ENCODE results near the gene CMYA5.
"Not testable (repeated sequence)": the region's sequence is repeated elsewhere in the genome, so short reads cannot be mapped to it uniquely, and the experiment has no call there.

Gene CMYA5

GRCh38 chr5:79704553-79704952 is 14.9 kb downstream of the CMYA5 start:
- DNase-seq: no peak

DNA sequence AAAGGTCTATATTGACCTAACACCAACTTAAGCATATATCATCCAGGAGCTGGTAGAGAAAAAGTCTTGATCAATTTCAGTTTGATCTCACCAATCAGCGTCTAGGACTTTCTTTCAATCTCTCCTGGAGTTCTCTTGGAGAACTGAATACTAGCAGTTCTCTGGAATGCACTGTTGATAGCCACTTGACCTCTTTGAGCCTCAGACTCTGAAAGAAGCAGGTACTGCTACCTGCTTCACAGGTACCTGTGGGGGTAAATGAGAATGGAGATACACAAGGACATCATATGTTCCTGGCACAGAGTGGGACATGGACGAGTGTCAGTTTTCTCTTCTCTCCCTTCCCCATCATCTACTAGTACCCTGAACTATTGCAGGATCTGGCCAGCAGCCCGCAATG is 16.0 kb downstream of the CMYA5 start:
- DNase-seq: no peak

- not testable (repeated sequence) for DNase-seq
These were observed 16.7 kb downstream of the CMYA5 start for GRCh38 chr5:79706317-79706716.

- no peak for DNase-seq
These were observed 17.9 kb downstream of the CMYA5 start for GRCh38 chr5:79707535-79707934.

DNA sequence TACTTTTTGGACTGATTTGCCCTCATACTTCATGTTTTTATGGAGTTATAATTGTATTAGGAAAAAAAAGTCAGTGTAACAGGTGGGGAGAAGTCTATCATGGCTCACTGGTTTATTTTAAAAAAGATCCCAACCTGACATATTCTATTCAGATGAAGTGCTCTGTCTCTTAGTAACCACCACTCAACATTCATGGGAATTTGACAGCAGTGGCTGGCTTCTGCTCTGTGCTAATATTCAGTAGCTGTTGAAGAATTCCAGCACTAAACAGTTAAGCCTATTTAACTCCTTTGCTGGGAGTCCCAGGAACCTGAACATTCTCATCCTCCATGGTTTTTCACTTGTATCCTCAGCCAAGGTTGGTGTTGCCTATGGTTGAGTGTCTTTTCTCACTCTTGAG is 23.1 kb downstream of the CMYA5 start:
- DNase-seq: no peak

DNA sequence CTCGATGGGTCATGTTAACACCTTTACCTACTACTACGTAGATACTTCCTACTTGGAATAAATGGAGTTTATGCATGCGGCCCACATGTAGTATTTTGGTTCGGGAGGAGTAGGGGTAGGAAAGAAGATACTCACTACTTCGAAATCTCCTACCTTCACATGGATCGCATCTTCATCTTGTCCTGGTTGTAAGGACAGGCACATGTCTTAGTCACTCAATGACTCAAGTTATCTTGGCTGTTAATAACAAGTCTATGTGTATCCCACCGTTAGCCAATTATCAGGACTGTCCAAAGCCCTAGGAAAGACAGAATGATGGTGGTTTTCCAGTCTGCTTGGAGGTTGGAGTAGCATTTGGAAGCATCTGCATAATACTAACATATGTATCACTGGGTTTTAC is 24.1 kb downstream of the CMYA5 start:
- DNase-seq: no peak

DNA sequence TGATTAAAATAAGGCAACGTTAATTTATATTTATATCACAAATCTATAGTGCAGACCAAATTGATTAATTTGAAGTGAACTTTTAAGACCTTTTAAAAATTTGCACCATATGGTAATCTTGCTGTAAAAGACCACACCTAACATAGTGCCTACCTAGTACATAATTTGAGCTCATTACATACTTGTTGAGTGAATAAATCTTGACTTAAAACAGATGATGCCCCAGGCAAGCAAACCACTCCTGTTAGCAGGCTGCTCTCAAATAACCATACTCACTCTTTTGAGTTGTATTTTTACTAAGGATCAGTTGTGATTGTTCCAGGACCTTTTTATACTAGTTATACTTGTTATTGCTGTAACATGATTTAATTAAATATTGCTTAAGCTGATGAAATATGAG is 27.2 kb downstream of the CMYA5 start:
- no peak for DNase-seq

GRCh38 chr5:79720096-79720495 is 30.5 kb downstream of the CMYA5 start:
- no peak for DNase-seq

DNA sequence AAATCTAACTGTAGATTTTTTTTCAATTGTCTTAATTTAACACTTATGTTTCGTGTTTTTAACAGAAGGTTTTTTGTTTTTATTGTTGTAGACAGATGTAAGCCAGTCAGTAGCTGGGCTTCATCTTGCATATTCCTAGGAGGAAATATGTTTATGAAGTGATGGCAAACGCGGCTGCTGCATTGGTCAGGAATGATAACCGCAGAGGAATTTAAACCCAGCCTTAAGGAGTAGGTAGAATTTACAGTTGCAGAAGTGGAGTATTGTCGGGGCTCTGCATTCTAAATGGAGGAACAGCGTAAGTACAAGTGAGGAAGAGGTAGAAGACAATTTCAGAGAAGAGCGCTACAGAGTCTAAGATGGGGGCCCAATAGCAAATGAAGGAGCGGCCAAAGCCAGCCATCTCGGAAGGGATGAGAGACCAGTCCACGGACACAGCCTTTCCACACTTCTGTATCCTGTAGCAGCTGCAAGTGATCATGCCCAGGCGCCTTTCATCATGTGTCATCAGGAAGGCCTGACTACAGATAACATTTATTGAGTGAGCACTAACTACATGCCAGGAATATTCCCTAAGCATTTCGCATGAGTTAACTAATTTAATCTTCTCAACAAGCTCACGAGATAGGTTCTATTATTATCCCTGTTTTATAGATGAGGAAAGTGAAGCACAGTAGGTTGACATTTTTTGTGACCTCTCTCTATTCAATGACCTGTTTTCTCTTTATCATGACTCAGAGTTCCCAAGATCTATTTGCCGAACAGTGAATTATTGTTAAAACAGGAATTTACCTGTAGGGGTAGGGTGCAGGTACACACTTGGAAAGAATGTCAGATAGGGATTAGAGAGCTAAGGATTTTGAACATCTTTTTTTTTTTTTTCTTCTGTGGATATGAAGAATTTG is 38.1 kb downstream of the CMYA5 start:
- DNase-seq: no peak

DNA sequence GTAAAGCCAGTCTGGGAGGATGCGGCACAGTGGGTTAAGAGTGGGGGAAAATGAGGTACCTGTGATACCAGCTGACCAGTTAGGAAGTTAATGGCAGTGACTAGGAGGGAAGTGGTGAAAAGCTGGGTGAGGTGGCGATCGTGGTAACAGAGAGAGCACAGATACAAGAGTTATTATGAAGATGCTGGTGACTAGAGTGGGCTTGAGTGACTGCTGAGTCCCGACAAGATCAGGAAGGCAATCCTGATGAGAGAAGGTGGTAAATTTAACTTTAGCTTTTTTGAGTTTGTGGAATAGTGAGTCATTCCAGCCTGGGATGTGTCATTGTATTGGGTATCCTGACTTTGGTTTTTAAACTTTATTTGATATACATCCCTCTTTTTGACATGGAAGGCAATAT is 38.8 kb downstream of the CMYA5 start:
- peak; percentile 2 for DNase-seq

GRCh38 chr5:79729679-79730078 is 40.0 kb downstream of the CMYA5 start:
- DNase-seq: no peak

GRCh38 chr5:79730564-79730963 is 40.9 kb downstream of the CMYA5 start:
- DNase-seq: no peak

DNA sequence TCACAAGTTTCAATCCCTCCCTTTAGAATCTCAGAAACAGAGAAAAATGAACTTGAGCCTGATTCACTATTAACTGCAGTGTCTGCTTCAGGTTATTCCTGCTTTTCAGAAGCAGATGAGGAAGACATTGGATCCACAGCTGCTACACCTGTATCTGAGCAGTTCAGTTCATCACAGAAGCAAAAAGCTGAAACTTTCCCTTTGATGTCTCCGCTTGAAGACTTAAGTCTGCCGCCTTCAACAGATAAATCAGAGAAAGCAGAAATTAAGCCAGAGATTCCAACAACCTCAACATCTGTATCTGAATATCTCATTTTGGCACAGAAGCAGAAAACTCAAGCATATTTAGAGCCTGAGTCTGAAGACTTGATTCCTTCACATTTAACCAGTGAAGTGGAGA is 42.1 kb downstream of the CMYA5 start:
- DNase-seq: no peak

DNA sequence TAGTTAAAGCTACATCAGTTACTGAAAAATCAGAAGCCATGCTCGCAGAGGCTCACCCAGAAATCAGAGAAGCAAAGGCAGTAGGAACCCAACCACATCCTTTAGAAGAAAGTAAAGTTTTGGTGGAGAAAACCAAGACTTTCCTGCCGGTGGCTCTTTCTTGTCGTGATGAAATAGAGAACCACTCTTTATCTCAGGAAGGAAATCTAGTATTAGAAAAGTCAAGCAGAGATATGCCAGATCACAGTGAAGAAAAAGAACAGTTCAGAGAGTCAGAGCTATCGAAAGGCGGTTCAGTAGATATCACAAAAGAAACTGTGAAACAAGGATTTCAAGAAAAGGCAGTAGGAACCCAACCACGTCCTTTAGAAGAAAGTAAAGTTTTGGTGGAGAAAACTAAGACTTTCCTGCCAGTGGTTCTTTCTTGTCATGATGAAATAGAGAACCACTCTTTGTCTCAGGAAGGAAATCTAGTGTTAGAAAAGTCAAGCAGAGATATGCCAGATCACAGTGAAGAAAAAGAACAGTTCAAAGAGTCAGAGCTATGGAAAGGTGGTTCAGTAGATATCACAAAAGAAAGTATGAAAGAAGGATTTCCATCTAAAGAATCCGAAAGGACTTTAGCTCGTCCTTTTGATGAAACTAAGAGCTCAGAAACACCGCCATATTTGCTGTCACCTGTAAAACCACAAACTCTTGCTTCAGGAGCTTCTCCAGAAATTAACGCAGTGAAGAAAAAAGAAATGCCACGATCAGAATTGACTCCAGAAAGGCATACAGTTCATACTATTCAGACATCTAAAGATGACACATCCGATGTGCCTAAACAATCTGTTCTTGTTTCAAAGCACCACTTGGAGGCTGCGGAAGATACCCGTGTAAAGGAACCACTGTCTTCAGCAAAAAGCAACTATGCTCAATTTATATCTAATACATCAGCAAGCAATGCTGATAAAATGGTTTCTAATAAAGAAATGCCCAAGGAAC is 47.2 kb downstream of the CMYA5 start:
- DNase-seq: peak; percentile 18

DNA sequence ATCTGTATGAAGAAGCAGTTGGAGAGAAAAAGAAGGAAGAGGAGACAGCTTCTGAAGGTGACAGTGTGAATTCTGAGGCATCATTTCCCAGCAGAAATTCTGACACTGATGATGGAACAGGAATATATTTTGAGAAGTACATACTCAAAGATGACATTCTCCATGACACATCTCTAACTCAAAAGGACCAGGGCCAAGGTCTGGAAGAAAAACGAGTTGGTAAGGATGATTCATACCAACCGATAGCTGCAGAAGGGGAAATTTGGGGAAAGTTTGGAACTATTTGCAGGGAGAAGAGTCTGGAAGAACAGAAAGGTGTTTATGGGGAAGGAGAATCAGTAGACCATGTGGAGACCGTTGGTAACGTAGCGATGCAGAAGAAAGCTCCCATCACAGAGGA is 48.7 kb downstream of the CMYA5 start:
- DNase-seq: no peak

GRCh38 chr5:79742549-79743136 is 53.0 kb downstream of the CMYA5 start:
- no peak for DNase-seq

DNA sequence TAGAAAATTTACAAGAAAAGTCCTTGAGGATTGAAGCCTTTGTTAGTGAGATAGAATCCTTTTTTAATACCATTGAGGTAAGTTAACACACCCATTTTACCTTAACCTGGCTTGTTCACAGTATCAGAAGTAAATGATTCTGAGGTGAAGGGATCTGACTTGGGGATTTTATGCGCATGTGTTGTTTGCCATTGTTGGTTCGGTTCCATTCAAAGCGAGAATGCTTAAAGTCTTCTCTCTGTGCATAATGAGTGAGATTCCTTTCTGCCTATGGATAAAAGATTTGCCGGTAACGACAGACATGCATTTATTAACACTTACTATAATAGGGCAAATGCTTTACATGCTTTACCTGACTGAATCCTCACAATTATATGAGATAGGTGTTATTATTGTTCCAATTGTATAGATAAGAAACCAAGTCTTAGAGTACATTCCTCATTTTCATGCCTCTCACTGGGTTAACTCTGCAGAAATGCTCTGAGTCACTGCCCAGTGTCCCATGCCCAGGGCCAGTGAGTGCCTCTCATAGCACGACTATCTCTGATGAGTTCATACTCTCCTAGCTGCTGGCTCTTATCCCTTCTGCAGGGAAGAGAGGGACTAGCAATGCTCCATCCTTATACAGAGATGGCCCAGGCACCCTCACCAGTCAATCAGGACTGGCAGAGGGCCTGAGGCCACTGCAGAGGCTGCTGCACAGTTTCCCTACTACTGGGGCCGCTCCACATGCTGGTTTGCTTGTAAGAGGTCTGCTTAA is 54.4 kb downstream of the CMYA5 start:
- DNase-seq: no peak

DNA sequence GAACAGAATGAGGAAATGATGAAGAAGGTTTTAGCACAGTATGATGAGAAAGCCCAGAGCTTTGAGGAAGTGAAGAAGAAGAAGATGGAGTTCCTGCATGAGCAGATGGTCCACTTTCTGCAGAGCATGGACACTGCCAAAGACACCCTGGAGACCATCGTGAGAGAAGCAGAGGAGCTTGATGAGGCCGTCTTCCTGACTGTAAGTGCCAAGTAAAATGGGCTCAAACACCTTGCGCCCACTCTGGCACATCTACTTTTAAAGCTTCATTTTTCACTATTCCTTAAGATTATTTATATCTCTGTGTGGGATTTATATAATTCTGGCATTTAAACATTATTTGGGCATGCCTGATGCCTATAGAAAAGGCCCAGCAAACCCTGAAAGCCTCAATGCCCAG is 55.6 kb downstream of the CMYA5 start:
- DNase-seq: no peak

DNA sequence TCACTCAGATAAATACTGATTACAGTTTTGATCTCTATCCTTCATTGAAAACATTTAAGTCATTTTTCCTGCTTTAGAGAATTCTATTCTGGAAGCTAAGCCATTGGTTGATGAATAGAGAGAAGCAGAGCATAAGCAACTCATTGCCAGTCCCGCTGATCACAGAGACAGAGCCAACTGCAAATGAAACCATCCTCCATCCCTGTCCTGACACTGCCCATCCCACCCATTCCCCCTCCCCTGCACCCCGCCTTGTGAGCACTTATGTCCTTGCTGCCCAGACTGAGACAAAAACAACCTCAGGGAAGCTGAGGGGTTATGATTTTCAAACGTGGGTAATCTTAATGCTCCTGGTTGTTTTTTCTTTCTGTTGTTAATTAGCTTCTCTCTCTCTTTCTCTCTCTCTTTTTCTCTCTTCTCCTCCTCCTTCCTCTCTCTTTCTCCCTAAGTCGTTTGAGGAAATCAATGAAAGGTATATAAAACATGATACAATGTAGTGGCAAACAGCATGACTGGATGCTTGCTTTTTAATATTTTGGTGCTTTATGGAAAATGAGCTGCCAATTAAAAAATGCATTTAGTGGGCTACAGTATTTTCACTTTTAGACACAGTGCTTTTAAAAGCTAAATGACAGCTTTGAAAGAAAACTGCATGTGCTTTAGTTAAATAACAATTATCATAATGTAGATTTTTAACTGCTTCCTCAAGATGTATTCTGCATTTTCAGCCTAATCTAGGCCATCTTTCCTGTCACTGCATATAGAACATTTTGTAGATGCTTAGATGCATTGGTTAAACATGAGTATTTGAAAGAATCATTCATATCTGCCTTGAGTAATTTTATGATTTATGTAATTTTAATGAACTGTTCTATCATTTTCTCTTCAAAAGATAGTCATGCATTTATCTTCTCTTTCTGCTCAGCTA is 57.3 kb downstream of the CMYA5 start:
- DNase-seq: no peak

- DNase-seq: no peak
These were observed 61.2 kb downstream of the CMYA5 start for GRCh38 chr5:79750611-79751510.
